ENCODE measurements around the gene FNBP1L.
"Not testable (repeated sequence)": the region's sequence is repeated elsewhere in the genome, so short reads cannot be mapped to it uniquely, and the experiment has no call there.

Gene FNBP1L

GRCh38 chr1:93532780-93533378 lies 85.0 kb downstream of the FNBP1L start:
- no peak for ATAC-seq
- no peak for DNase-seq

GRCh38 chr1:93533677-93534076 lies 85.8 kb downstream of the FNBP1L start:
- ATAC-seq (no peak), DNase-seq (no peak)

GRCh38 chr1:93537396-93537795 lies 89.5 kb downstream of the FNBP1L start:
- no peak for ATAC-seq
- no peak for DNase-seq

GRCh38 chr1:93537924-93538323 lies 90.0 kb downstream of the FNBP1L start:
- ATAC-seq (peak; percentile 63), DNase-seq (no peak)

- ATAC-seq: no peak
- no peak for DNase-seq
Measured at GRCh38 chr1:93541045-93541444, 93.1 kb downstream of the FNBP1L start.

- no peak for ATAC-seq
- no peak for DNase-seq
Measured at GRCh38 chr1:93542398-93542797, 94.5 kb downstream of the FNBP1L start.

GRCh38 chr1:93546162-93546863 lies 98.4 kb downstream of the FNBP1L start:
- no peak for DNase-seq
- ATAC-seq: no peak

GRCh38 chr1:93549131-93549530 lies 101.2 kb downstream of the FNBP1L start:
- DNase-seq: no peak
- ATAC-seq: no peak

GRCh38 chr1:93549811-93550210 lies 101.9 kb downstream of the FNBP1L start:
- DNase-seq (no peak), ATAC-seq (no peak)

GRCh38 chr1:93552741-93553455 lies 105.0 kb downstream of the FNBP1L start:
- DNase-seq (no peak), ATAC-seq (no peak)

- DNase-seq, ATAC-seq: not testable (repeated sequence)
Measured at GRCh38 chr1:93553886-93554490, 106.1 kb downstream of the FNBP1L start.

- ATAC-seq: no peak
- DNase-seq: no peak
Measured at GRCh38 chr1:93554883-93555872, 107.3 kb downstream of the FNBP1L start.

- ATAC-seq: no peak
- DNase-seq: no peak
Measured at GRCh38 chr1:93556291-93556690, 108.4 kb downstream of the FNBP1L start.

- no peak for ATAC-seq
Measured at GRCh38 chr1:93559045-93559444, 111.1 kb downstream of the FNBP1L start.

GRCh38 chr1:93559695-93560094 lies 111.8 kb downstream of the FNBP1L start:
- ATAC-seq (no peak), DNase-seq (no peak)

More at GRCh38 chr1:93559045-93559444, 111.1 kb downstream of the FNBP1L start:
- no peak for DNase-seq

GRCh38 chr1:93565496-93566206 lies 117.7 kb downstream of the FNBP1L start:
- ATAC-seq (no peak), DNase-seq (no peak)

GRCh38 chr1:93566227-93566626 lies 118.3 kb downstream of the FNBP1L start:
- no peak for DNase-seq
- no peak for ATAC-seq

GRCh38 chr1:93567255-93567918 lies 119.5 kb downstream of the FNBP1L start:
- ATAC-seq (peak; percentile 59), DNase-seq (no peak)

GRCh38 chr1:93569489-93569888 lies 121.6 kb downstream of the FNBP1L start:
- no peak for ATAC-seq

GRCh38 chr1:93571623-93572310 lies 123.8 kb downstream of the FNBP1L start:
- no peak for ATAC-seq
- no peak for DNase-seq

More at GRCh38 chr1:93569489-93569888, 121.6 kb downstream of the FNBP1L start:
- no peak for DNase-seq
